H9 (cell line): ENCODE results near the gene FAM3C. TPM values are rescaled to one million over a fixed set of nuclear protein-coding genes. Genes with fewer than 3 reads are reported as not detected.
"Not testable (repeated sequence)": the region's sequence is repeated elsewhere in the genome, so short reads cannot be mapped to it uniquely, and the experiment has no call there.

ENCODE experiments used
- DNase-seq: peaks from one replicate; pipeline ENCODE4 v3.0.0-alpha.2; 2017
- H2AFZ ChIP-seq: one replicate; pipeline ENCODE4 v1.6.1; 2013; ENCODE audit warnings: mild to moderate bottlenecking, low read length, control low read depth, moderate library complexity
- H2AK5ac ChIP-seq: 2 replicates; pipeline ENCODE4 v1.6.1; 2013; ENCODE audit warnings: low read length, control low read depth, mixed read lengths; ENCODE audit not compliant: insufficient read length
- H2BK120ac ChIP-seq: one replicate; pipeline ENCODE4 v1.6.1; 2013; ENCODE audit warnings: low read depth, mild to moderate bottlenecking, low read length, control low read depth, inconsistent platforms; ENCODE audit not compliant: poor library complexity, severe bottlenecking
- H2BK12ac ChIP-seq: 2 replicates; pipeline ENCODE4 v1.6.1; 2013; ENCODE audit warnings: low read length, control low read depth, mixed read lengths, low read depth; ENCODE audit not compliant: insufficient read length
- H2BK15ac ChIP-seq: 2 replicates; pipeline ENCODE4 v1.6.1; 2013; ENCODE audit warnings: low read depth, low read length, control low read depth
- H2BK20ac ChIP-seq: one replicate; pipeline ENCODE4 v1.6.1; 2013; ENCODE audit warnings: low read depth, mild to moderate bottlenecking, low read length, control low read depth, inconsistent platforms; ENCODE audit not compliant: poor library complexity, severe bottlenecking
- H2BK5ac ChIP-seq: 2 replicates; pipeline ENCODE4 v1.6.1; 2013; ENCODE audit warnings: low read length, control low read depth, mixed read lengths; ENCODE audit not compliant: insufficient read length
- H3K14ac ChIP-seq: 2 replicates; pipeline ENCODE4 v1.6.1; 2013; ENCODE audit warnings: low read length, control low read depth; ENCODE audit not compliant: insufficient read depth
- H3K18ac ChIP-seq: 2 replicates; pipeline ENCODE4 v1.6.1; 2013; ENCODE audit warnings: low read depth, mild to moderate bottlenecking, mixed read lengths, low read length, control low read depth; ENCODE audit not compliant: insufficient read length
- H3K23ac ChIP-seq: 2 replicates; pipeline ENCODE4 v1.6.1; 2013; ENCODE audit warnings: low read length, control low read depth, mixed read lengths, low read depth; ENCODE audit not compliant: insufficient read length
- H3K23me2 ChIP-seq: 2 replicates; pipeline ENCODE4 v1.6.1; 2013; ENCODE audit warnings: low read depth, mild to moderate bottlenecking, mixed read lengths, low read length, control low read depth; ENCODE audit not compliant: insufficient read length, poor library complexity, severe bottlenecking
- H3K27ac ChIP-seq: 2 replicates; pipeline ENCODE4 v1.5.1; 2013; ENCODE audit warnings: low read length, control low read depth, mixed read lengths, low read depth; ENCODE audit not compliant: insufficient read length
- H3K27me3 ChIP-seq: 2 replicates; pipeline ENCODE4 v1.6.1; 2013; ENCODE audit warnings: low read length, control low read depth, inconsistent platforms; ENCODE audit not compliant: insufficient read depth
- H3K4ac ChIP-seq: 2 replicates; pipeline ENCODE4 v1.6.1; 2013; ENCODE audit warnings: low read depth, mild to moderate bottlenecking, control low read depth, inconsistent platforms, low read length, moderate library complexity
- H3K4me1 ChIP-seq: 2 replicates; pipeline ENCODE4 v1.6.1; 2013; ENCODE audit warnings: low read length, control low read depth, inconsistent platforms; ENCODE audit not compliant: insufficient read depth
- H3K4me2 ChIP-seq: 2 replicates; pipeline ENCODE4 v1.6.1; 2013; ENCODE audit warnings: low read length, control low read depth, mixed read lengths; ENCODE audit not compliant: insufficient read length, insufficient read depth
- H3K56ac ChIP-seq: 2 replicates; pipeline ENCODE4 v1.6.1; 2013; ENCODE audit warnings: low read depth, mild to moderate bottlenecking, mixed read lengths, low read length, control low read depth; ENCODE audit not compliant: insufficient read length
- H3K79me1 ChIP-seq: 2 replicates; pipeline ENCODE4 v1.6.1; 2013; ENCODE audit warnings: low read depth, mild to moderate bottlenecking, moderate library complexity, low read length, control low read depth, inconsistent platforms; ENCODE audit not compliant: insufficient read depth, poor library complexity, severe bottlenecking
- H3K79me2 ChIP-seq: 2 replicates; pipeline ENCODE4 v1.6.1; 2013; ENCODE audit warnings: low read length, control low read depth, inconsistent platforms; ENCODE audit not compliant: insufficient read depth
- H3K9ac ChIP-seq: 2 replicates; pipeline ENCODE4 v1.6.1; 2013; ENCODE audit warnings: low read length, control low read depth, mixed read lengths; ENCODE audit not compliant: insufficient read length; ENCODE audit errors: extremely low read depth
- H3K9me3 ChIP-seq: one replicate; pipeline ENCODE4 v1.6.1; 2013; ENCODE audit warnings: low read depth, low read length, inconsistent platforms; ENCODE audit not compliant: control insufficient read depth
- H3T11ph ChIP-seq: one replicate; pipeline ENCODE4 v1.6.1; 2013; ENCODE audit warnings: mild to moderate bottlenecking, low read length, control low read depth, inconsistent platforms
- H4K20me1 ChIP-seq: one replicate; pipeline ENCODE4 v1.6.1; 2013; ENCODE audit not compliant: control insufficient read depth, insufficient read length, insufficient read depth
- H4K5ac ChIP-seq: 2 replicates; pipeline ENCODE4 v1.6.1; 2013; ENCODE audit warnings: low read depth, mild to moderate bottlenecking, mixed read lengths, low read length, control low read depth; ENCODE audit not compliant: insufficient read length
- H4K8ac ChIP-seq: replicated peaks from 2 replicates; pipeline ENCODE4 v1.6.1; 2013; ENCODE audit warnings: low read length, control low read depth, mixed read lengths, low read depth; ENCODE audit not compliant: insufficient read length
- H4K91ac ChIP-seq: 2 replicates; pipeline ENCODE4 v1.6.1; 2013; ENCODE audit warnings: low read depth, mild to moderate bottlenecking, moderate library complexity, mixed read lengths, low read length, control low read depth; ENCODE audit not compliant: insufficient read length
- H3K27ac Mint-ChIP-seq, 3 experiments: 2 replicates in 2 of 3; 3 replicates in 1 of 3; pipeline ENCODE4 v1.8.0; 2020 to 2021; ENCODE audit warnings: mixed read lengths in 3 of 3, mild to moderate bottlenecking in 1 of 3, moderate library complexity in 1 of 3
- H3K27me3 Mint-ChIP-seq: 2 replicates; pipeline ENCODE4 v1.8.0; 2021; ENCODE audit warnings: low read depth, mild to moderate bottlenecking, moderate library complexity, mixed read lengths
- H3K36me3 Mint-ChIP-seq, 3 experiments: 2 replicates in 2 of 3; 3 replicates in 1 of 3; pipeline ENCODE4 v1.8.0; 2020 to 2021; ENCODE audit warnings: low read depth in 3 of 3, mixed read lengths in 3 of 3; ENCODE audit not compliant: insufficient read depth in 1 of 3
- H3K4me1 Mint-ChIP-seq, 2 experiments: 2 replicates each; pipeline ENCODE4 v1.8.0; 2020; ENCODE audit warnings: mixed read lengths in 2 of 2
- H3K4me3 Mint-ChIP-seq, 2 experiments: 2 replicates in 1 of 2; 3 replicates in 1 of 2; pipeline ENCODE4 v1.8.0; 2020 to 2021; ENCODE audit warnings: mild to moderate bottlenecking in 2 of 2, mixed read lengths in 2 of 2, moderate library complexity in 1 of 2
- H3K9me3 Mint-ChIP-seq, 2 experiments: 2 replicates in 1 of 2; 3 replicates in 1 of 2; pipeline ENCODE4 v1.8.0; 2020; ENCODE audit warnings: mild to moderate bottlenecking in 2 of 2, mixed read lengths in 2 of 2, moderate library complexity in 1 of 2
- WGBS: extraction: QIAGEN DNeasy Blood & Tissue Kit; methylation state at CpG from one replicate; pipeline ENCODE4 v1.1.7; 2013; ENCODE audit warnings: missing lambda C conversion rate, low lambda C conversion rate, mixed read lengths; ENCODE audit not compliant: insufficient read length; ENCODE audit errors: extremely low coverage; 5-methylcytosine and 5-hydroxymethylcytosine counted together
- total RNA-seq: library from RNA; stranded (reverse); gene quantifications from 2 replicates; pipeline ENCODE4 v1.2.1, GENCODE V29; 2021
- TF ChIP-seq, protein P1 (sequence below): fragments of 200-600 bp; sonication (generic); conservative IDR thresholded peaks from 3 replicates; pipeline ENCODE4 v1.8.0; 2021; ENCODE audit warnings: antibody characterized with exemption, mild to moderate bottlenecking

FAM3C gene
- total RNA-seq, 1 experiment from 2014 or later, result 64.5 TPM

DNA sequence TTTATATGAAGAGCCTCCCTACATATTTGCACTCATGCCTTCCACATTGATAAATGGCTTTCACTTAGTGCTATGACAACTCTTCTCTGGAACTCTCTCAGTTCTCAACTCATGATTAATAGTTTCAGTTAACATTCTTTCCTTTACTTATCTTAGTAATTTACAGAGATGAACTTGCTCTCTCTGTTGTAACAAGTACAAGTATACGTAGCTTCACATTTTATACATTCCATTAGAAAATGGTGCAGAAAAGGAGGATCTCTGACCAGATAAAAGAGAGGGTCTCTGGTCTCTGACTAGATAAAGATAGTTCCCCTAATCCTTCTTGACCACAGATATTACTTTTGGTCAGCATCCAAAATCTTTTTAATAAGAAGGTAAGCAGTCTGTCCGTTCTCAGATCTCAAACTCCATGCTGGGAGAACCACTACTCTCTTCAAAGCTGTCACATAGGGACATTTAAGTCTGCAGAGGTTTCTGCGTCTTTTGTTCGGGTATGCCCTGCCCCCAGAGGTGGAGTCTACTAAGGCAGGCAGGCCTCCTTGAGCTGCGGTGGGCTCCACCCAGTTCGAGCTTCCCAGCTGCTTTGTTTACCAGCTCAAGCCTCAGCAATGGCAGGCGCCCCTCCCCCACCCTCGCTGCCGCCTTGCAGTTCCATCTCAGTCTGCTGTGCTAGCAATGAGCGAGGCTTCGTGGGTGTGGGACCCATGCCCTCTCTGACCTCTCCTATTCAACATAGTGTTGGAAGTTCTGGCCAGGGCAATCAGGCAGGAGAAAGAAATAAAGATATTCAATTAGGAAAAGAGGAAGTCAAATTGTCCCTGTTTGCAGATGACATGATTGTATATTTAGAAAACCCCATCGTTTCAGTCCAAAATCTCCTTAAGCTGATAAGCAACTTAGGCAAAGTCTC lies 42.2 kb upstream of the FAM3C start:
- not testable (repeated sequence) for H3K23ac ChIP-seq, H3K27ac ChIP-seq, H3K9ac ChIP-seq, H4K8ac ChIP-seq, H2BK5ac ChIP-seq, H3K14ac ChIP-seq, H3K18ac ChIP-seq, H2AFZ ChIP-seq, H3K27me3 ChIP-seq, H4K91ac ChIP-seq, H3K4ac ChIP-seq, H3K79me2 ChIP-seq, H4K5ac ChIP-seq, H3K4me1 ChIP-seq, H3T11ph ChIP-seq, H2AK5ac ChIP-seq, H2BK12ac ChIP-seq, H4K20me1 ChIP-seq, H3K4me2 ChIP-seq, H2BK15ac ChIP-seq, H2BK20ac ChIP-seq, H3K79me1 ChIP-seq, H3K27me3 Mint-ChIP-seq, H3K23me2 ChIP-seq, H3K9me3 ChIP-seq, H3K56ac ChIP-seq, H2BK120ac ChIP-seq
- peaks cover 4 to 17% (median 8%) of the 10 kb centered on the region in 3 experiments; a peak in 6 of 7 replicates for H3K36me3 Mint-ChIP-seq
- DNase-seq, result peak; percentile 91
- peak overlapping the region; percentile 59 to 97 (median 95) for H3K27ac Mint-ChIP-seq
- H3K4me1 Mint-ChIP-seq, result peaks cover 16 to 19% of the 10 kb centered on the region in 2 experiments
- peaks cover 9 to 14% of the 10 kb centered on the region in 2 experiments for H3K9me3 Mint-ChIP-seq
- no CpG with 5 or more reads among the region's 12 CpGs for WGBS
- peak overlapping the region; percentile 42 to 62 for H3K4me3 Mint-ChIP-seq
- TF ChIP-seq, protein P1, sequence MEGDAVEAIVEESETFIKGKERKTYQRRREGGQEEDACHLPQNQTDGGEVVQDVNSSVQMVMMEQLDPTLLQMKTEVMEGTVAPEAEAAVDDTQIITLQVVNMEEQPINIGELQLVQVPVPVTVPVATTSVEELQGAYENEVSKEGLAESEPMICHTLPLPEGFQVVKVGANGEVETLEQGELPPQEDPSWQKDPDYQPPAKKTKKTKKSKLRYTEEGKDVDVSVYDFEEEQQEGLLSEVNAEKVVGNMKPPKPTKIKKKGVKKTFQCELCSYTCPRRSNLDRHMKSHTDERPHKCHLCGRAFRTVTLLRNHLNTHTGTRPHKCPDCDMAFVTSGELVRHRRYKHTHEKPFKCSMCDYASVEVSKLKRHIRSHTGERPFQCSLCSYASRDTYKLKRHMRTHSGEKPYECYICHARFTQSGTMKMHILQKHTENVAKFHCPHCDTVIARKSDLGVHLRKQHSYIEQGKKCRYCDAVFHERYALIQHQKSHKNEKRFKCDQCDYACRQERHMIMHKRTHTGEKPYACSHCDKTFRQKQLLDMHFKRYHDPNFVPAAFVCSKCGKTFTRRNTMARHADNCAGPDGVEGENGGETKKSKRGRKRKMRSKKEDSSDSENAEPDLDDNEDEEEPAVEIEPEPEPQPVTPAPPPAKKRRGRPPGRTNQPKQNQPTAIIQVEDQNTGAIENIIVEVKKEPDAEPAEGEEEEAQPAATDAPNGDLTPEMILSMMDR, result peak; percentile 43
